HepG2 (cell line): ENCODE results near the gene SLC4A2. TPM values are rescaled to one million over a fixed set of nuclear protein-coding genes. Genes with fewer than 3 reads are reported as not detected.

Experiments used
- AGO1 ChIP-seq: fragments of 200-400 bp; formaldehyde crosslinking; IDR thresholded peaks from 2 replicates; pipeline ENCODE4 v1.6.1; 2017; ENCODE audit warnings: mild to moderate bottlenecking, low read depth, low read length, moderate library complexity; ENCODE audit not compliant: poor library complexity, severe bottlenecking
- ARID2 ChIP-seq: sonication (generic); formaldehyde crosslinking; IDR thresholded peaks from 2 replicates; pipeline ENCODE4 v1.8.1; 2022; ENCODE audit warnings: mild to moderate bottlenecking, missing genetic modification reagents, borderline replicate concordance
- BCL6 ChIP-seq: IDR thresholded peaks from 2 replicates; pipeline ENCODE4 v1.6.1; 2016; ENCODE audit warnings: missing genetic modification reagents, missing compliant biosample characterization
- BHLHE40 ChIP-seq: IDR thresholded peaks from 2 replicates; pipeline ENCODE4 v1.6.1; 2011; ENCODE audit warnings: low read length, improper control_type of control experiment
- CREB1 ChIP-seq, 2 experiments: fragments of 450-650 bp in 1 of 2; IDR thresholded peaks; 2 replicates each; pipeline ENCODE4 v1.6.1; 2016 to 2017; ENCODE audit warnings: control low read depth in 1 of 2, mild to moderate bottlenecking in 1 of 2, missing compliant biosample characterization in 1 of 2, missing genetic modification characterization in 1 of 2
- ELF3 ChIP-seq: IDR thresholded peaks from 2 replicates; pipeline ENCODE4 v1.6.1; 2016; ENCODE audit warnings: missing genetic modification reagents, missing compliant biosample characterization
- EP300 ChIP-seq, 3 experiments: sonication (generic) in 1 of 3; formaldehyde crosslinking in 1 of 3; IDR thresholded peaks; 2 replicates each; pipeline versions ENCODE4 v1.5.1 to v1.6.1; 2011 to 2020; ENCODE audit warnings: low read depth in 2 of 3, low read length in 2 of 3, borderline replicate concordance in 1 of 3, improper control_type of control experiment in 1 of 3, mild to moderate bottlenecking in 1 of 3, missing genetic modification reagents in 1 of 3, moderate library complexity in 1 of 3
- HMGXB4 ChIP-seq, 2 experiments: sonication (generic) in 1 of 2; formaldehyde crosslinking in 1 of 2; IDR thresholded peaks; 2 replicates each; pipeline versions ENCODE4 v1.4.0 to v1.6.1; 2018 to 2020; ENCODE audit warnings: missing genetic modification reagents in 2 of 2, borderline replicate concordance in 1 of 2, low read depth in 1 of 2, mild to moderate bottlenecking in 1 of 2, missing biosample characterization in 1 of 2
- PRMT3 ChIP-seq: sonication (generic); formaldehyde crosslinking; IDR thresholded peaks from 2 replicates; pipeline ENCODE4 v1.8.1; 2022; ENCODE audit warnings: low read depth, mild to moderate bottlenecking, moderate library complexity, missing genetic modification reagents, borderline replicate concordance
- RBAK ChIP-seq: sonication (generic); formaldehyde crosslinking; IDR thresholded peaks from 2 replicates; pipeline ENCODE4 v1.5.1; 2020; ENCODE audit warnings: mild to moderate bottlenecking, missing genetic modification reagents
- SPEN ChIP-seq: sonication (generic); formaldehyde crosslinking; IDR thresholded peaks from 2 replicates; pipeline ENCODE4 v1.5.1; 2020; ENCODE audit warnings: low read depth, mild to moderate bottlenecking, missing genetic modification reagents
- TCF12 ChIP-seq, 2 experiments: fragments of 450-650 bp in 1 of 2; sonication (generic) in 1 of 2; formaldehyde crosslinking in 1 of 2; IDR thresholded peaks; 2 replicates each; pipeline versions ENCODE4 v1.6.1 to v1.8.0; 2017 to 2022; ENCODE audit warnings: antibody characterized with exemption in 1 of 2, mild to moderate bottlenecking in 1 of 2, missing genetic modification reagents in 1 of 2, moderate library complexity in 1 of 2
- ZBTB8A ChIP-seq: sonication (generic); formaldehyde crosslinking; IDR thresholded peaks from 2 replicates; pipeline ENCODE4 v1.4.0; 2020; ENCODE audit warnings: mild to moderate bottlenecking, low read depth, missing genetic modification reagents, borderline replicate concordance
- ZNF224 ChIP-seq: sonication (generic); formaldehyde crosslinking; IDR thresholded peaks from 2 replicates; pipeline ENCODE4 v1.5.0; 2020; ENCODE audit warnings: mild to moderate bottlenecking, missing genetic modification reagents
- ZNF570 ChIP-seq: sonication (generic); formaldehyde crosslinking; IDR thresholded peaks from 2 replicates; pipeline ENCODE4 v1.4.0; 2020; ENCODE audit warnings: mild to moderate bottlenecking, missing genetic modification reagents, borderline replicate concordance
- ZNF605 ChIP-seq: sonication (generic); formaldehyde crosslinking; IDR thresholded peaks from 2 replicates; pipeline ENCODE4 v1.8.0; 2022; ENCODE audit warnings: mild to moderate bottlenecking, missing genetic modification reagents
- ZNF646 ChIP-seq: sonication (generic); formaldehyde crosslinking; IDR thresholded peaks from 2 replicates; pipeline ENCODE4 v1.9.0; 2021; ENCODE audit warnings: mild to moderate bottlenecking, missing genetic modification reagents
- ZNF704 ChIP-seq: sonication (generic); formaldehyde crosslinking; IDR thresholded peaks from 2 replicates; pipeline ENCODE4 v1.8.1; 2023; ENCODE audit warnings: mild to moderate bottlenecking, inconsistent platforms, moderate library complexity, missing genetic modification reagents, borderline replicate concordance
- polyA plus RNA-seq, 8 experiments: library from polyadenylated mRNA; depleted of rRNA in 3 of 8; stranded (reverse) in 7 of 8; unstranded in 1 of 8; fragments of >200 nt; fragmentation: Illumina TruSeq in 4 of 8; extraction: Trizol in 4 of 8; gene quantifications; 2 replicates each; pipeline versions ENCODE4 v1.2.1 to v1.2.3, GENCODE V29; 2011 to 2016; ENCODE audit warnings: low read depth in 4 of 8, missing spikeins in 1 of 8, mixed read lengths in 1 of 8; ENCODE audit not compliant: insufficient read depth in 1 of 8
- total RNA-seq, 5 experiments: library from RNA; depleted of rRNA; stranded (reverse); fragments of >200 nt; fragmentation: Illumina TruSeq; extraction: Trizol; gene quantifications; 2 replicates each; pipeline ENCODE4 v1.2.3, GENCODE V29; 2016; ENCODE audit warnings: low read depth in 1 of 5

SLC4A2 gene
- total and polyA plus RNA-seq, 2 of the 13 experiments (the other 11 are each of a cell fraction or from before 2014, with no cell fraction given) = 51.9 to 73.4 TPM

- TF ChIP-seq HMGXB4 (CRISPR knock-in tag; IDR thresholded peaks at IDR 0.05; ENCODE audit: borderline replicate concordance in 1 of 2, low read depth in 1 of 2) (peak in 1 of 2 experiments; percentile 23; a peak in 1 of 4 replicates), ZNF224 (CRISPR knock-in tag) (no peak), SPEN (no peak), PRMT3 (CRISPR knock-in tag) (no peak), ZNF646 (CRISPR knock-in tag) (no peak), BCL6 (CRISPR knock-in tag) (no peak), RBAK (no peak), ARID2 (CRISPR knock-in tag) (no peak), AGO1 (peak; percentile 3), ZBTB8A (CRISPR knock-in tag) (no peak), EP300 (IDR thresholded peaks at IDR 0.05; ENCODE audit: low read depth in 2 of 2, low read length in 2 of 2) (no peak), EP300 (CRISPR knock-in tag; IDR thresholded peaks at IDR 0.05; ENCODE audit: borderline replicate concordance) (no peak), ZNF570 (CRISPR knock-in tag) (no peak), CREB1 (IDR thresholded peaks at IDR 0.05) (no peak), CREB1 (CRISPR knock-in tag; IDR thresholded peaks at IDR 0.05) (no peak), TCF12 (IDR thresholded peaks at IDR 0.05) (no peak), TCF12 (CRISPR knock-in tag; IDR thresholded peaks at IDR 0.05) (no peak), ELF3 (CRISPR knock-in tag) (no peak), BHLHE40 (no peak), ZNF704 (0 out of 2 replicates have a peak, but pooled peaks have one; percentile 9), ZNF605 (CRISPR knock-in tag) (0 out of 2 replicates have a peak, but pooled peaks have one; percentile 56)
Observed at GRCh38 chr7:151060113-151060415, 675 bp downstream of the SLC4A2 start (continued).
